H1 (cell line): ENCODE data around the gene MYL3. TPM values are rescaled to one million over a fixed set of nuclear protein-coding genes. Genes with fewer than 3 reads are reported as not detected.
A peak's percentile ranks its signal among the peaks of the same experiment; 100 is the strongest.

Experiments
- CTCF ChIA-PET: fragments of 300-600 bp; sonication (Branson Sonifier 250); formaldehyde crosslinking; loops from one replicate; lab custom pipeline; 2021; ENCODE audit not compliant: partially characterized antibody; lab: Charles Lee
- POLR2A ChIA-PET: fragments of 300-600 bp; sonication (Branson Sonifier 250); formaldehyde crosslinking; loops from one replicate; lab custom pipeline; 2021; ENCODE audit warnings: inconsistent platforms; ENCODE audit not compliant: partially characterized antibody; lab: Charles Lee
- DNase-seq, 2 experiments: peaks; one replicate each; pipeline versions ENCODE4 v3.0.0 to v3.0.0-alpha.2; 2010 to 2022; ENCODE audit warnings: low spot score in 2 of 2, low read depth in 1 of 2, mixed read lengths in 1 of 2
- FAIRE-seq: peaks from 2 replicates; lab custom pipeline; 2011; peaks lifted over from hg19 to GRCh38; lab: Jason Lieb, UNC
- H2AFZ ChIP-seq: 2 replicates; pipeline ENCODE4 v1.8.1; 2012; ENCODE audit warnings: low read length, inconsistent platforms
- H2AK5ac ChIP-seq: 2 replicates; pipeline ENCODE4 v1.6.1; 2013; ENCODE audit warnings: low read depth, low read length
- H2BK120ac ChIP-seq: replicated peaks from 2 replicates; pipeline ENCODE3; 2013; ENCODE audit warnings: low read depth, low read length, inconsistent platforms
- H2BK12ac ChIP-seq: 2 replicates; pipeline ENCODE4 v1.6.1; 2013; ENCODE audit warnings: low read depth, low read length
- H2BK15ac ChIP-seq: 2 replicates; pipeline ENCODE4 v1.6.1; 2013; ENCODE audit warnings: low read length
- H2BK20ac ChIP-seq: 2 replicates; pipeline ENCODE4 v1.6.1; 2013; ENCODE audit warnings: low read length
- H2BK5ac ChIP-seq: 2 replicates; pipeline ENCODE4 v1.6.1; 2013; ENCODE audit warnings: low read depth, low read length
- H3K14ac ChIP-seq: 2 replicates; pipeline ENCODE4 v1.6.1; 2013; ENCODE audit warnings: inconsistent platforms; ENCODE audit not compliant: insufficient read length
- H3K18ac ChIP-seq: 2 replicates; pipeline ENCODE4 v1.6.1; 2013; ENCODE audit warnings: low read length; ENCODE audit errors: extremely low read depth
- H3K23ac ChIP-seq: 2 replicates; pipeline ENCODE4 v1.6.1; 2013; ENCODE audit warnings: inconsistent platforms; ENCODE audit not compliant: insufficient read length
- H3K23me2 ChIP-seq: 2 replicates; pipeline ENCODE4 v1.6.1; 2013; ENCODE audit warnings: low read depth, low read length
- H3K27ac ChIP-seq: 2 replicates; pipeline ENCODE4 v1.6.1; 2011; ENCODE audit warnings: low read depth, low read length, inconsistent platforms
- H3K27me3 ChIP-seq, 4 experiments: replicated peaks in 1 of 4; 1 replicate in 1 of 4; 2 replicates in 3 of 4; pipeline versions ENCODE4 v1.6.1 to v1.8.1; 2011 to 2013; ENCODE audit warnings: low read length in 3 of 4, mild to moderate bottlenecking in 3 of 4, inconsistent platforms in 2 of 4, mixed read lengths in 2 of 4, moderate library complexity in 1 of 4; ENCODE audit not compliant: control insufficient read depth in 3 of 4, insufficient read depth in 3 of 4; ENCODE audit errors: extremely low read depth in 1 of 4
- H3K36me3 ChIP-seq, 4 experiments: 2 replicates each; pipeline versions ENCODE4 v1.6.1 to v1.8.1; 2011 to 2013; ENCODE audit warnings: mild to moderate bottlenecking in 4 of 4, low read length in 3 of 4, moderate library complexity in 2 of 4, control low read depth in 1 of 4, inconsistent platforms in 1 of 4; ENCODE audit not compliant: insufficient read depth in 4 of 4, control insufficient read depth in 2 of 4
- H3K4ac ChIP-seq: replicated peaks from 2 replicates; pipeline ENCODE3; 2013; ENCODE audit warnings: low read length, low read depth, mixed read lengths, inconsistent platforms; ENCODE audit not compliant: insufficient read length
- H3K4me1 ChIP-seq, 4 experiments: replicated peaks in 1 of 4; 1 replicate in 1 of 4; 2 replicates in 3 of 4; pipeline versions ENCODE4 v1.6.1 to v1.8.1; 2011 to 2013; ENCODE audit warnings: low read length in 3 of 4, inconsistent platforms in 2 of 4, mixed read lengths in 1 of 4; ENCODE audit not compliant: insufficient read depth in 4 of 4, control insufficient read depth in 3 of 4
- H3K4me2 ChIP-seq, 2 experiments: 2 replicates each; pipeline versions ENCODE4 v1.6.1 to v1.8.1; 2011 to 2013; ENCODE audit warnings: low read depth in 2 of 2, low read length in 2 of 2, control low read depth in 1 of 2, inconsistent platforms in 1 of 2, mild to moderate bottlenecking in 1 of 2; ENCODE audit not compliant: insufficient read depth in 1 of 2
- H3K4me3 ChIP-seq, 4 experiments: fragments of 200-600, 300-600 bp in 1 of 4; sonication (generic), shearing (Covaris generic), sonication (Bioruptor Twin) in 1 of 4; 2 replicates each; pipeline versions ENCODE4 v1.5.1 to v1.8.1; 2011 to 2016; ENCODE audit warnings: low read length in 4 of 4, low read depth in 3 of 4, control low read depth in 2 of 4, inconsistent platforms in 2 of 4, mild to moderate bottlenecking in 2 of 4, mixed read lengths in 1 of 4, moderate library complexity in 1 of 4; ENCODE audit not compliant: insufficient read depth in 2 of 4; ENCODE audit errors: extremely low read depth in 1 of 4
- H3K56ac ChIP-seq: replicated peaks from 2 replicates; pipeline ENCODE3; 2013; ENCODE audit warnings: low read depth, mild to moderate bottlenecking, mixed read lengths, low read length, inconsistent platforms; ENCODE audit not compliant: insufficient read length
- H3K79me1 ChIP-seq: 2 replicates; pipeline ENCODE4 v1.6.1; 2013; ENCODE audit warnings: low read depth, low read length, control low read depth
- H3K79me2 ChIP-seq, 2 experiments: 2 replicates each; pipeline versions ENCODE4 v1.6.1 to v1.8.1; 2012 to 2013; ENCODE audit warnings: low read length in 2 of 2, mild to moderate bottlenecking in 2 of 2, inconsistent platforms in 1 of 2; ENCODE audit not compliant: insufficient read depth in 2 of 2, control insufficient read depth in 1 of 2
- H3K9ac ChIP-seq, 4 experiments: replicated peaks in 1 of 4; 1 replicate in 1 of 4; 2 replicates in 3 of 4; pipeline versions ENCODE4 v1.6.1 to v1.8.1; 2011 to 2013; ENCODE audit warnings: low read depth in 3 of 4, low read length in 3 of 4, control low read depth in 2 of 4, mild to moderate bottlenecking in 2 of 4, moderate library complexity in 2 of 4, inconsistent platforms in 1 of 4; ENCODE audit errors: extremely low read depth in 1 of 4
- H3K9me3 ChIP-seq, 2 experiments: 2 replicates each; pipeline versions ENCODE4 v1.6.1 to v1.8.1; 2012 to 2013; ENCODE audit warnings: mild to moderate bottlenecking in 2 of 2, moderate library complexity in 2 of 2, control low read depth in 1 of 2, inconsistent platforms in 1 of 2, low read depth in 1 of 2, low read length in 1 of 2, mixed read lengths in 1 of 2; ENCODE audit not compliant: insufficient read depth in 2 of 2
- H4K20me1 ChIP-seq, 2 experiments: replicated peaks in 1 of 2; 2 replicates each; pipeline versions ENCODE3 to v1.8.1; 2011 to 2013; ENCODE audit warnings: inconsistent platforms in 2 of 2, low read length in 2 of 2, mild to moderate bottlenecking in 1 of 2; ENCODE audit not compliant: insufficient read depth in 2 of 2, control insufficient read depth in 1 of 2
- H4K5ac ChIP-seq: 2 replicates; pipeline ENCODE4 v1.6.1; 2013; ENCODE audit warnings: low read length, low read depth, mixed read lengths, inconsistent platforms; ENCODE audit not compliant: insufficient read length
- H4K8ac ChIP-seq: 2 replicates; pipeline ENCODE4 v1.8.0; 2013; ENCODE audit warnings: mild to moderate bottlenecking, moderate library complexity, low read length, inconsistent platforms; ENCODE audit not compliant: insufficient read depth; ENCODE audit errors: extremely low read depth
- H4K91ac ChIP-seq: replicated peaks from 2 replicates; pipeline ENCODE3; 2013; ENCODE audit warnings: low read length, mixed read lengths, inconsistent platforms; ENCODE audit not compliant: insufficient read length
- BACH1 ChIP-seq: IDR thresholded peaks from 2 replicates; pipeline ENCODE4 v1.6.1; 2012; ENCODE audit warnings: low read length, improper control_type of control experiment
- GTF2F1 ChIP-seq: IDR thresholded peaks from 2 replicates; pipeline ENCODE4 v1.6.1; 2012; ENCODE audit warnings: low read depth, low read length, improper control_type of control experiment, borderline replicate concordance
- WGBS, 2 experiments: shearing (Covaris generic) in 1 of 2; methylation state at CpG; one replicate each; pipeline versions ENCODE4 v1.1.6 to v1.1.7; 2013 to 2015; ENCODE audit warnings: low lambda C conversion rate in 2 of 2, mixed read lengths in 2 of 2, inconsistent platforms in 1 of 2, low coverage in 1 of 2, missing lambda C conversion rate in 1 of 2; ENCODE audit not compliant: insufficient replicate concordance in 2 of 2, insufficient coverage in 1 of 2, insufficient read length in 1 of 2; ENCODE audit errors: extremely low coverage in 1 of 2, missing lambda C conversion rate in 1 of 2; 5-methylcytosine and 5-hydroxymethylcytosine counted together
- polyA plus RNA-seq, 7 experiments: library from polyadenylated mRNA; depleted of rRNA in 3 of 7; stranded (reverse) in 5 of 7; unstranded in 2 of 7; fragments of >200 nt in 5 of 7; fragments of 200-250 nt in 2 of 7; gene quantifications; 1 replicate in 5 of 7; 2 replicates in 1 of 7; 4 replicates in 1 of 7; pipeline versions ENCODE4 v1.2.1 to v1.2.3, GENCODE V29; 2011 to 2013; ENCODE audit warnings: missing spikeins in 2 of 7, mixed read lengths in 2 of 7
- total RNA-seq: library from RNA; stranded (reverse); fragmentation: NEBNext Ultra II Directional; extraction: Animal tissue kit (Norgen Biotek cat#: 25700); gene quantifications from 2 replicates; pipeline ENCODE4 v1.2.1, GENCODE V29; 2021

Gene MYL3
- total and polyA plus RNA-seq, 2 of the 8 experiments (the other 6 are each of a cell fraction or from before 2014, with no cell fraction given) = 0.06 TPM; not detected in 1

DNA sequence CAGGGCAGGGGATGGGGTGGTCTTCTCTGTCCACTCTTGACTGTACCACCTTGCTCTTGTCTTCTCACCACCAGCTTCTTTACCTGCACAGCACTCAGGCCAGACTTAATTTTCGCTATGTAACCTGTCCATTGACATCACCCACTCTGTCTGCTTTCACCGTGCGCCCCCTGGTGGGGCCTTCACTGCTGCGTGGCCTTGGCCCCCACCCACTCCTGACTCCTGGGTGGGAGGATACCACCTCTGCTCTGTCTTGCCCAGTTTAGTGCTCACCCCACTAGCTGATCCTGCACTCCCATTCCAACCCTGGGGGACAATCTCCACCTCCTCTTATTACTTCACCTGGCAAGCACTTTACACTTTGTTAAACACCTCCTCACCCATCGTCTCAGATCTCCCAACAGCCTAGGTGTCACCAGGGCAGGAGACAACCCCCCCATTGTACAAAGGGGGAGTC is 32.0 kb upstream of the MYL3 start:
- Histone ChIP-seq H3K27me3 (peaks cover 13 to 70% (median 52%) of the 10 kb centered on the region in 4 experiments), H2BK5ac (no peak overlapping the region)
- no peak for TF ChIP-seq GTF2F1
- no peak; the same call in 1 of the 2 replicates for TF ChIP-seq BACH1

More for the DNA sequence above, 32.0 kb upstream of the MYL3 start:
- Histone ChIP-seq H4K91ac (no peak overlapping the region), H3K23ac (no peak overlapping the region), H3K9ac (no peak overlapping the region), H3K36me3 (no peaks in the 10 kb centered on the region), H3K9me3 (no peaks in the 10 kb centered on the region), H4K20me1 (peaks cover 0 to 7% of the 10 kb centered on the region in 2 experiments), H3K79me2 (no peaks in the 10 kb centered on the region), H4K5ac (no peak overlapping the region), H2BK15ac (no peak overlapping the region), H2BK120ac (no peak overlapping the region), H3K18ac (no peak overlapping the region), H2AFZ (no peak overlapping the region), H4K8ac (no peak overlapping the region), H2BK20ac (no peak overlapping the region; the same call in 1 of the 2 replicates), H3K4me3 (no peak overlapping the region), H3K4me1 (peaks cover 4 to 18% (median 13%) of the 10 kb centered on the region in 4 experiments), H3K27ac (no peak overlapping the region), H3K79me1 (no peaks in the 10 kb centered on the region), H3K14ac (no peak overlapping the region), H3K23me2 (peaks cover 10% of the 10 kb centered on the region; the same call in 1 of the 2 replicates), H3K4me2 (no peak overlapping the region), H2BK12ac (0 out of 2 replicates have a peak overlapping the region, but pooled peaks have one; percentile 31), H3K56ac (no peak overlapping the region), H2AK5ac (no peak overlapping the region), H3K4ac (no peak overlapping the region)
- ChIA-PET POLR2A (interaction anchor here (0.7 to 0.8 kb wide), 2 partner anchors 28 to 114 kb away, joined by 3 read pairs; no protein-coding TSS in a partner anchor), CTCF (interaction anchor here (0.7 to 13.3 kb wide), 36 partner anchors 11 to 493 kb away, joined by 3 to 91 read pairs (median 4); partner anchors contain the start of genes MYL3, PRSS50, PTH1R and TMIE)
- FAIRE-seq (no peak), DNase-seq (peak in 1 of 2 experiments; percentile 80)
- WGBS, 2 experiments = 34% methylated on average over 5 of the region's 5 CpGs; no CpG with 5 or more reads in 1 of the 2 experiments
